Measurements from ENCODE around the gene PRRC2B.
"Not testable (repeated sequence)": the region's sequence is repeated elsewhere in the genome, so short reads cannot be mapped to it uniquely, and the experiment has no call there.

The PRRC2B gene

DNA sequence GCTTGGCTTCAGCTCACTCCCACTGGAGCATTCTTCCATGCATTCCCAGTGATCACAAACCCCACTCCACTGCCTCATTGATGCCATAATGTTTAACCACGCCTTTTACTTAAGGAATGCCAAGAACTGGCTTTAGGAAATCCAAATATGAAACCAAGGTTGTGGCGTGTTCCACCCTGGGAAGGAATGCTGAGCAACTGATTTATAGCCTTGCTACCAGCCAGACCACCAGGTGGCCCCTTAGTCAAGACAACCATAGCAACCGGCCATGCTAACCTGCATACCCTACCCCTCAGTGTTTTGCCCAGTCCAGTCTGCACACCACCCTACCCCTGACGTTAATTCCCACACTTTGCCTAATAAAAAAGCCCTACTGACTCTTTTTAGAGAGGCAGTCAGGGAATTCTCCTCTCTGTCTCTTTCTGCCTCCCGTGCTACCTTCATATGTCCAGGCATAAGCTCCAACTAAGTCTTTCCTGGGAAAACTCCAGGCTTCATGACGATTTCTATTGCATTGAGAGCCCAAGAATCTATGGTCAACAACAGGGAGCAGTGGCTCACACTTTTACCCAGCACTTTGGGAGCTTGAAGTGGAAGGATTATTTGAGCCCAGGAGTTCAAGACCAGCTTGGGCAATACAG is 27.0 kb upstream of the PRRC2B start:
- H3K9ac ChIP-seq (ENCODE audit: low read length): no peak overlapping the region
- H3K27me3 ChIP-seq (ENCODE audit: control insufficient read depth, insufficient read depth, low read length): no peaks in the 10 kb centered on the region
- H3K4me3 ChIP-seq (ENCODE audit: low read length): no peak overlapping the region
- H3K9me3 ChIP-seq (ENCODE audit: control insufficient read depth, low read length): no peaks in the 10 kb centered on the region
- peaks cover 6% of the 10 kb centered on the region for H3K4me1 ChIP-seq (ENCODE audit: control insufficient read depth, insufficient read depth, low read length)
- no peaks in the 10 kb centered on the region for H3K36me3 ChIP-seq (ENCODE audit: control insufficient read depth, insufficient read depth, low read length)

DNA sequence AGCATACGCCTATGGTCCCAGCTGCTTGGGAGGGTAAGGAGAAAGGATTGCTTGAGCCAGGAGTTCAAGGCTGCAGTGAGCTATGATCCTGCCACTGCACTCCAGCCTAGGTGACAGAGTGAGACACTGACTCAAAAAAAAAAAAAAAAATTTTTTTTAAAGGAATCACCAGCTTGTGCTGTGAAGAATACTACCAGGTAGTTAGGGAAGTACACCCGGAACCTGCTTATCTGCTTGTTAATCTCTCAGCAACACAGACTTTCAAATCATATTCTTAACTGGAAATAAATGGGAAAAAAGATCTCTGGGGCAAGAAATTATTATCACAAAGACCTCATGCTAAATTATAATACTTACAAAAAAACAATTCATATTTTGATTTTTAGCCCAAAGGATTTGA is 26.4 kb upstream of the PRRC2B start:
- Histone ChIP-seq H3K4me1 (ENCODE audit: control insufficient read depth, insufficient read depth, low read length) (peaks cover 11% of the 10 kb centered on the region), H3K4me3 (ENCODE audit: low read length) (no peak overlapping the region), H3K27me3 (ENCODE audit: control insufficient read depth, insufficient read depth, low read length) (no peaks in the 10 kb centered on the region), H3K36me3 (ENCODE audit: control insufficient read depth, insufficient read depth, low read length) (no peaks in the 10 kb centered on the region), H3K9ac (ENCODE audit: low read length) (no peak overlapping the region), H3K9me3 (ENCODE audit: control insufficient read depth, low read length) (no peaks in the 10 kb centered on the region)

DNA sequence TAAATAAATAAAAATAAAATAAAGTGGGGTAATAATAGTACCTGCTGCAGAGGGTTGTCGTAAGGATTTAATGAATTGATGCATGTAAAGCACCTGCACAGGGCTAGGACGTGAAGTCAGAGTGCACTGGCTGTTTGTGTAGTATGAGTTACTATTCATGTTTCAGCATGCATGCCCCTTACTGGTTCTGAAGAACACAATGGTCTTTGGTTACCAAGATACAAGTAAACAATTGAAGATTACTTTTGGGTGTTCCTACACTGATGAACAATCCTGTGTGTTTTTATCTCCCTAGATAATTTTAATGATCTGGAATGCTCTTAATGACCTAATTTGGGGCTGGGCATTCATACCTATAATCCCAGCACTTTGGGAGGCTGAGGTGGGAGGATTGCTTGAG is 23.2 kb upstream of the PRRC2B start:
- no peak overlapping the region for H3K4me3 ChIP-seq (ENCODE audit: low read length)

DNA sequence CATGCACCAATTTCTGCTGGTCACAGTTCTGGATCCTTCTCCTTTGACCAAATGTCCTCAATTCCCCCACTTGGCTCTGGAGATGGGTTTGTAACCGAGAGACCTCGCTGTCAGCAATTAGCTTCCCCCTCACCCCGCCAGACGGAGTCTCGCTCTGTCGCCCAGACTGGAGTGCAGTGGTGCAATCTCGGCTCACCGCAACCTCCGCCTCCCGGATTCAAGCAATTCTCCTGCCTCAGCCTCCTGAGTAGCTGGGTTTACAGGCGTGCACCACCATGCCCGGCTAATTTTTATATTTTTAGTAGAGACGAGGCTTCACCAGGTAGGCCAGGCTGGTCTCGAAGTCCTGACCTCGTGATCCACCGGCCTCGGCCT is 21.3 kb upstream of the PRRC2B start:
- not testable (repeated sequence) for H3K9me3 ChIP-seq (ENCODE audit: control insufficient read depth, low read length); H3K27me3 ChIP-seq (ENCODE audit: control insufficient read depth, insufficient read depth, low read length); H3K36me3 ChIP-seq (ENCODE audit: control insufficient read depth, insufficient read depth, low read length); H3K4me1 ChIP-seq (ENCODE audit: control insufficient read depth, insufficient read depth, low read length)
- Histone ChIP-seq H3K4me3 (ENCODE audit: low read length) (peak overlapping the region; percentile 76), H3K9ac (ENCODE audit: low read length) (peak overlapping the region; percentile 68)

More for the DNA sequence above, 23.2 kb upstream of the PRRC2B start:
- Histone ChIP-seq H3K36me3 (ENCODE audit: control insufficient read depth, insufficient read depth, low read length) (no peaks in the 10 kb centered on the region), H3K27me3 (ENCODE audit: control insufficient read depth, insufficient read depth, low read length) (no peaks in the 10 kb centered on the region), H3K9ac (ENCODE audit: low read length) (no peak overlapping the region), H3K9me3 (ENCODE audit: control insufficient read depth, low read length) (no peaks in the 10 kb centered on the region), H3K4me1 (ENCODE audit: control insufficient read depth, insufficient read depth, low read length) (peaks cover 14% of the 10 kb centered on the region)

DNA sequence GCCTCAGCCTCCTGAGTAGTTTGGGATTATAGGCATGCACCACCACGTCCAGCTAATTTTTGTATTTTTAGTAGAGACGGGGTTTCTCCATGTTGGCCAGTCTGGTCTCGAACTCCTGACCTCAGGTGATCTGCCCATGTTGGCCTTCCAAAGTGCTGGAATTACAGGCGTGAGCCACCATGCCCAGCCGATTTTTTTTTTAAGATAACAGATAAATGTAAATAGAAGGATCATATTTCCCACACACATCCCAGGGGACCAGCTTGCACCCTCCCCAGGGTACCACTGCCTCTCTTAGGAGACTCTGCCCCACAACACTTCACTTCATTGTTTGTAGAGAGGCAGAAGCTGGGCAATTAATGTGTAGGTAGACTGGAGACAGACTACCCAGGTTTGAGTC is 19.2 kb upstream of the PRRC2B start:
- H3K4me1 ChIP-seq (ENCODE audit: control insufficient read depth, insufficient read depth, low read length); H3K9ac ChIP-seq (ENCODE audit: low read length); H3K36me3 ChIP-seq (ENCODE audit: control insufficient read depth, insufficient read depth, low read length); H3K9me3 ChIP-seq (ENCODE audit: control insufficient read depth, low read length); H3K27me3 ChIP-seq (ENCODE audit: control insufficient read depth, insufficient read depth, low read length); H3K4me3 ChIP-seq (ENCODE audit: low read length): not testable (repeated sequence)

DNA sequence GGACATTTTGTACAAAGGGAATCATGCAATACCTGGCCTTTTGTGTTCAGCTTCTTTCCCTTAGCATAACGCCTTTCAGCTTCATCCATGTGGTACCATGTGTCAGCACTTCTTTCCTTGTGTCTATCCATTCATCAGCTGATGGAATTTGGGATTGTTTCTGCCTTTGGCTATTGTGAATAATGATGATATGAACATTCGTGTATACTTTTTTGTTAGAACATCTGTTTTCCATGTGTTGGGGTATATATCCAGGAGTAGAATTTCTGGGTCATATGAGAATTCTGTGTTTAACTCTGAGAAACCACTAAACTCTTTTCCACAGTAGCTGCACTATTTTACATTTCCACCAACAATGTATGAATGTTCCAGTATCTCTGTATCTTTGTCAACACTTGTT is 14.8 kb upstream of the PRRC2B start:
- H3K36me3 ChIP-seq (ENCODE audit: control insufficient read depth, insufficient read depth, low read length): no peaks in the 10 kb centered on the region
- H3K4me1 ChIP-seq (ENCODE audit: control insufficient read depth, insufficient read depth, low read length): peaks cover 6% of the 10 kb centered on the region
- H3K4me3 ChIP-seq (ENCODE audit: low read length): no peak overlapping the region
- no peaks in the 10 kb centered on the region for H3K9me3 ChIP-seq (ENCODE audit: control insufficient read depth, low read length)
- H3K27me3 ChIP-seq (ENCODE audit: control insufficient read depth, insufficient read depth, low read length): no peaks in the 10 kb centered on the region
- H3K9ac ChIP-seq (ENCODE audit: low read length): no peak overlapping the region

DNA sequence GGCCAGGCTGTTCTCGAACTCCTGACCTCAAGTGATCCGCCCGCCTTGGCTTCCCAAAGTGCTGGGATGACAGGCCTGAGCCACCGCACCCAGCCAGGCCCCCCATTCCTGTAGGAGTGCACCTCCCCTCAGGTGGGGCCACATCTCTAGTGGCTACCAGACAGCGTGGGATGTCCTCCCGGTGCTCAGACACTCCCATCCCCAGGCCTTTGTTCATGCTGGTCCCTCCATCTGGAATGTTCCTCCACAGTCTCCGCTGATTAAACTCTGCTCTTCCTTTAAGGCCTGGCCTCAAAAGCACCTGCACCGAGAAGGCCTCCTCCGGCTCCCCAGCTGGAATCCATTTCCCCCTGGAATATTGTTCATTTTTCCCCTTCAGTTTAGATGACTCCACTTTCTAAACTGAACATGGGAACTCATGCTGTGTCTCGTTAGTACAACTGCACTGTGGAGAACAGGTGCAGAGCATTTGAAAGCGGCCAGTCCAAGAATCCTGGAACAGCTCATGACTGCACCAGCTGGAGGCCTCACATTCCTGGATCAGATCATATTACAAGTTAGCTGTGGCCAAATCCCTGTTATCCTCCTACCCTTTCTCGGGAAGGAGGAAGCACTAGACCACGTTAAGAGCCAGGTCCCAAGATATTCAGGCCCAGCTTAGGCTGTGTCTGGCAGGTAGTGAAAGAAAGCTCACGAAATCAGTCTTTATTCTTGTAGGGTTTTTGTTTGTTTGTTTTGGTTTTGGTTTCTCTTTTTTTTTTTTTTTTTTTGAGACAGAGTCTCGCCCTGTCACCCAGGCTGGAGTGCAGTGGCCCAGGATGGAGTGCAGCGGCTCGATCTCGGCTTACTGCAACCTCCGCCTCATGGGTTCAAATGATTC is 10.8 kb upstream of the PRRC2B start:
- Histone ChIP-seq H3K9ac (ENCODE audit: low read length) (peak overlapping the region; percentile 50), H3K4me1 (ENCODE audit: control insufficient read depth, insufficient read depth, low read length) (peaks cover 6% of the 10 kb centered on the region), H3K9me3 (ENCODE audit: control insufficient read depth, low read length) (no peaks in the 10 kb centered on the region), H3K4me3 (ENCODE audit: low read length) (no peak overlapping the region), H3K27me3 (ENCODE audit: control insufficient read depth, insufficient read depth, low read length) (no peaks in the 10 kb centered on the region), H3K36me3 (ENCODE audit: control insufficient read depth, insufficient read depth, low read length) (no peaks in the 10 kb centered on the region)

DNA sequence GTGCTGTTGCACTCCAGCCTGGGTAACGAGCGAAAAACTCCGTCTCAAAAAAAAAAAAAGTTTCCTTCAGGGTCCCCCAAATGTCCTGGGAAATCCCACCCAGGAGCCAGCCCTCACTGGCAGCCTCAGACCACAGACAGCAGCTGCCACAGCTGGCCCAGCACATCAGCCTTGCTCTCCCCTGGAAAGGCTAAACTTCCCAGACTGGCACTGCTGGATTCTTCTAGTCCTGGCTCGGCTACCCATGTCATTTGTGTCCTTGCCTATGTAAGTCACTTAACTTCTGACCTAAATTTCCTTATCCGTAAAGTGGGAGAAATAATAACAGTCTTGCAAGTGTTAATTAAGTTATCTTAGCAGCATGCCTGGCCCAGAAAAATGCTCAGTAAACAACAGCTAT is 8.6 kb upstream of the PRRC2B start:
- no peak overlapping the region for H3K4me3 ChIP-seq (ENCODE audit: low read length)
- no peak overlapping the region for H3K9ac ChIP-seq (ENCODE audit: low read length)
- no peaks in the 10 kb centered on the region for H3K9me3 ChIP-seq (ENCODE audit: control insufficient read depth, low read length)
- no peaks in the 10 kb centered on the region for H3K27me3 ChIP-seq (ENCODE audit: control insufficient read depth, insufficient read depth, low read length)
- H3K4me1 ChIP-seq (ENCODE audit: control insufficient read depth, insufficient read depth, low read length): peaks cover 6% of the 10 kb centered on the region
- H3K36me3 ChIP-seq (ENCODE audit: control insufficient read depth, insufficient read depth, low read length): no peaks in the 10 kb centered on the region

DNA sequence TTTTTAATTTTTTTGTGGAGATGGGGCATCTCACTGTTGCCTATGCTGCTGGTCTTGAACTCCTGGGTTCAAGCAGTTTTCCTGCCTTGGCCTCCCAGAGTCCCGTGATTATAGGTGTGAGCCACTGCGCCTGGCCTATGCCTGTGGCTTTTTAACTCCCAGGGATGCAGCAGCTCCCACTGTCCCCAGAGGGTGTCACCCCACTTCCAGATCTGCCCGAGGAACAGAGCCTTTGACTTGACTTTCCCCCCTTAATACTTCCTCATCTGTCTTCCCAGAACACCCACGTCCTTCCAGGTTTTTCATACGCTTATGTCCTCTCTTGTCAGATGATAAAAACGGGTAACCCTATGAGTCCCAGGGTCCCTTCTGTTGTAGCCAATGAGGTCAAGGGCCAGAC is 7.6 kb upstream of the PRRC2B start:
- Histone ChIP-seq H3K36me3 (ENCODE audit: control insufficient read depth, insufficient read depth, low read length) (no peaks in the 10 kb centered on the region), H3K4me3 (ENCODE audit: low read length) (no peak overlapping the region), H3K9me3 (ENCODE audit: control insufficient read depth, low read length) (no peaks in the 10 kb centered on the region), H3K4me1 (ENCODE audit: control insufficient read depth, insufficient read depth, low read length) (peaks cover 6% of the 10 kb centered on the region), H3K27me3 (ENCODE audit: control insufficient read depth, insufficient read depth, low read length) (no peaks in the 10 kb centered on the region), H3K9ac (ENCODE audit: low read length) (no peak overlapping the region)

DNA sequence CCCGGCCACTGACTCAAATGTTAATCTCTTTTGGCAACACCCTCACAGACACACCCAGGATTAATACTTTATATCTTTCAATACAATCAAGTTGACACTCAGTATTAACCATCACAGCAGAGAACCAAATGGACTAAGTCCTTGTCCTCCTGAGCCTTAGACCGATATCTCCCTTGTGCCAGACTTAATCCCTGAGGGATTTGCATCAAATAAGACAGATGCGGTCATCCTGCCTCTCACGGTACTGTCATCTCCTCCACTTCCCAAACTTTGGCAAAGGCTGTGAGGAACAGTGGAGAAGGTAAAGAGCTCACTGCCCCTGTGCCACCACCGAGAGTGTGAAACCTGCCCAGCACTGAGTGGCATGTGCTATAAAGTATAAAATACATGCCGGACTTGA is 6.5 kb upstream of the PRRC2B start:
- Histone ChIP-seq H3K4me1 (ENCODE audit: control insufficient read depth, insufficient read depth, low read length) (peaks cover 6% of the 10 kb centered on the region), H3K9ac (ENCODE audit: low read length) (no peak overlapping the region), H3K4me3 (ENCODE audit: low read length) (no peak overlapping the region), H3K36me3 (ENCODE audit: control insufficient read depth, insufficient read depth, low read length) (no peaks in the 10 kb centered on the region), H3K9me3 (ENCODE audit: control insufficient read depth, low read length) (no peaks in the 10 kb centered on the region), H3K27me3 (ENCODE audit: control insufficient read depth, insufficient read depth, low read length) (no peaks in the 10 kb centered on the region)

DNA sequence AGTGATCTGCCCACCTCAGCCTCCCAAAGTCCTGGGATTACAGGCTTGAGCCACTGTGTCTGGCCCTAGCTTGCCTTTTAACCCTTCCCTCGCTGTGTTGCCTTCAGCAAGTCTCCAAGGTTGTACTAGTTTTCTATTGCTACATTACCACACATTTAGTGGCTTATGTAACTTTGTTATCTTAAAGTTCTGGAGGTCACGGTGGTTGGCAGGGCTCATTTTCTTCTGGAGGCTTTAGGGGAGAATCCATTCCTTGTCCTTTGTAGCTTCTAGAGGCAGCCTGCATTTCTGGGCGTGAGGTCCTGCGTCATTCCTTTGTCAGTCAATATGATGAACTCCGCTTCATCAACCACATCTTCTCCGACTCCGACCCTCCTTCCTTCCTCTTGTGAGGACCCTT is 2.9 kb upstream of the PRRC2B start:
- Histone ChIP-seq H3K9ac (ENCODE audit: low read length) (no peak overlapping the region), H3K9me3 (ENCODE audit: control insufficient read depth, low read length) (no peaks in the 10 kb centered on the region), H3K4me3 (ENCODE audit: low read length) (no peak overlapping the region), H3K27me3 (ENCODE audit: control insufficient read depth, insufficient read depth, low read length) (no peaks in the 10 kb centered on the region), H3K36me3 (ENCODE audit: control insufficient read depth, insufficient read depth, low read length) (no peaks in the 10 kb centered on the region), H3K4me1 (ENCODE audit: control insufficient read depth, insufficient read depth, low read length) (peaks cover 5% of the 10 kb centered on the region)

DNA sequence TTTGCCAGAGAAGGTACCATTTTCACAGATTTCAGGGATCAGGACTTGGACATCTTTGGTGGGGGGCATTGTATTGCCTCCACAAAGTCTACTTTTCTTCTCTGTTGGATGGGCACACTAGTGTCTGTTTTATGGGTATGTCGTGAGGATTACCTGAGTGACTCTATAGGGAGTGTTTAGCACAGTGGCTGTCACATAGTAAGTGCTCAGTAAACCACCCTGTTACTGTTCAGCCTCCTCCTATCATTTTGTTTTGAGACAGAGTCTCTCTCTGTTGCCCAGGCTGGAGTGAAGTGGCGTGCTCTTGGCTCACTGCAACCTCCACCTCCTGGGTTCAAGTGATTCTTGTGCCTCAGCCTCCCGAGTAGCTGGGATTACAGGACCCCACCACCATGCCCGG is 2.4 kb upstream of the PRRC2B start:
- no peak overlapping the region for H3K9ac ChIP-seq (ENCODE audit: low read length)
- peaks cover 5% of the 10 kb centered on the region for H3K4me1 ChIP-seq (ENCODE audit: control insufficient read depth, insufficient read depth, low read length)
- no peaks in the 10 kb centered on the region for H3K9me3 ChIP-seq (ENCODE audit: control insufficient read depth, low read length)
- no peaks in the 10 kb centered on the region for H3K27me3 ChIP-seq (ENCODE audit: control insufficient read depth, insufficient read depth, low read length)
- H3K36me3 ChIP-seq (ENCODE audit: control insufficient read depth, insufficient read depth, low read length): no peaks in the 10 kb centered on the region
- H3K4me3 ChIP-seq (ENCODE audit: low read length): no peak overlapping the region

Data from mucosa of stomach (tissue), 1 donor.